GM12878 (cell line): ENCODE measurements around the gene INF2. TPM values are rescaled to one million over a fixed set of nuclear protein-coding genes. Genes with fewer than 3 reads are reported as not detected.

Source experiments
- ASH2L ChIP-seq: fragments of 300-600, 200-600 bp; sonication (generic); IDR thresholded peaks from 2 replicates; pipeline ENCODE4 v1.6.1; 2017; ENCODE audit warnings: low read depth, mild to moderate bottlenecking, borderline replicate concordance
- BRCA1 ChIP-seq: IDR thresholded peaks from 2 replicates; pipeline ENCODE4 v1.6.1; 2011; ENCODE audit warnings: low read depth, low read length, improper control_type of control experiment
- CHD1 ChIP-seq: IDR thresholded peaks from 2 replicates; pipeline ENCODE4 v1.6.1; 2012; ENCODE audit warnings: low read depth, low read length, improper control_type of control experiment
- CHD2 ChIP-seq: IDR thresholded peaks from 2 replicates; pipeline ENCODE4 v1.6.1; 2011; ENCODE audit warnings: low read depth, low read length, improper control_type of control experiment, borderline replicate concordance
- CHD4 ChIP-seq: fragments of 200-600 bp; sonication (generic); IDR thresholded peaks from 2 replicates; pipeline ENCODE4 v1.6.1; 2016; ENCODE audit warnings: mild to moderate bottlenecking
- CREB1 ChIP-seq: IDR thresholded peaks from 2 replicates; pipeline ENCODE4 v1.6.1; 2012; ENCODE audit warnings: low read depth, mild to moderate bottlenecking, inconsistent platforms
- FOXK2 ChIP-seq: fragments of 450-650 bp; IDR thresholded peaks from 2 replicates; pipeline ENCODE4 v1.6.1; 2017; ENCODE audit warnings: mild to moderate bottlenecking, moderate library complexity
- HCFC1 ChIP-seq: fragments of 150-350 bp; IDR thresholded peaks from 2 replicates; pipeline ENCODE4 v1.6.1; 2014; ENCODE audit warnings: low read length
- MLLT1 ChIP-seq: fragments of 450-650 bp; IDR thresholded peaks from 2 replicates; pipeline ENCODE4 v1.6.1; 2016; ENCODE audit warnings: mild to moderate bottlenecking
- NRF1 ChIP-seq: conservative IDR thresholded peaks from 2 replicates; pipeline ENCODE4 v1.6.1; 2011; ENCODE audit warnings: mild to moderate bottlenecking, low read depth, low read length, improper control_type of control experiment
- PKNOX1 ChIP-seq: fragments of 450-650 bp; IDR thresholded peaks from 2 replicates; pipeline ENCODE4 v1.6.1; 2016; ENCODE audit warnings: mild to moderate bottlenecking
- POU2F2 ChIP-seq: IDR thresholded peaks from 3 replicates; pipeline ENCODE4 v1.6.1; 2011; ENCODE audit warnings: low read depth, mild to moderate bottlenecking, low read length, borderline replicate concordance
- SMARCA5 ChIP-seq: fragments of 450-650 bp; IDR thresholded peaks from 2 replicates; pipeline ENCODE4 v1.6.1; 2017; ENCODE audit warnings: mild to moderate bottlenecking
- SMC3 ChIP-seq: IDR thresholded peaks from 2 replicates; pipeline ENCODE4 v1.6.1; 2011; ENCODE audit warnings: low read length, improper control_type of control experiment, borderline replicate concordance
- SRF ChIP-seq, 2 experiments: IDR thresholded peaks; 2 replicates each; pipeline ENCODE4 v1.6.1; 2011; ENCODE audit warnings: low read depth in 2 of 2, low read length in 2 of 2, mild to moderate bottlenecking in 1 of 2, moderate library complexity in 1 of 2
- STAT3 ChIP-seq: IDR thresholded peaks from 2 replicates; pipeline ENCODE4 v1.6.1; 2011; ENCODE audit warnings: low read depth, low read length, improper control_type of control experiment
- SUPT20H ChIP-seq: IDR thresholded peaks from 2 replicates; pipeline ENCODE4 v1.6.1; 2011; ENCODE audit warnings: low read depth, mild to moderate bottlenecking, low read length, moderate library complexity, borderline replicate concordance; ENCODE audit not compliant: control insufficient read depth
- TCF7 ChIP-seq: IDR thresholded peaks from 2 replicates; pipeline ENCODE4 v1.6.1; 2014; ENCODE audit warnings: antibody characterized with exemption, borderline replicate concordance
- USF2 ChIP-seq: IDR thresholded peaks from 2 replicates; pipeline ENCODE4 v1.6.1; 2011; ENCODE audit warnings: low read depth, low read length, improper control_type of control experiment, borderline replicate concordance
- ZBTB4 ChIP-seq: fragments of 450-650 bp; formaldehyde crosslinking; IDR thresholded peaks from 2 replicates; pipeline ENCODE4 v1.4.0; 2022; ENCODE audit warnings: mild to moderate bottlenecking, moderate library complexity
- ZNF207 ChIP-seq: fragments of 450-650 bp; IDR thresholded peaks from 2 replicates; pipeline ENCODE4 v1.6.1; 2014; ENCODE audit warnings: antibody characterized with exemption, mild to moderate bottlenecking, borderline replicate concordance
- ZSCAN29 ChIP-seq: fragments of 450-650 bp; IDR thresholded peaks from 2 replicates; pipeline ENCODE4 v1.6.1; 2017; ENCODE audit warnings: mild to moderate bottlenecking, moderate library complexity
- polyA plus RNA-seq, 11 experiments: library from polyadenylated mRNA; depleted of rRNA in 4 of 11; unstranded in 6 of 11; stranded (reverse) in 5 of 11; fragments of >200 nt; fragmentation: Nextera tagmentation in 4 of 11; fragmentation: Illumina TruSeq in 1 of 11; extraction: Ambion mirVana in 4 of 11; extraction: Trizol in 1 of 11; gene quantifications; 1 replicate in 1 of 11; 2 replicates in 10 of 11; pipeline versions ENCODE4 v1.2.1 to v1.2.3, GENCODE V29; 2011 to 2016; ENCODE audit warnings: inconsistent platforms in 2 of 11, missing spikeins in 2 of 11, low read depth in 1 of 11
- total RNA-seq, 4 experiments: library from RNA; depleted of rRNA in 3 of 4; stranded (reverse); fragments of >200 nt in 3 of 4; fragmentation: Illumina TruSeq in 1 of 4; extraction: Trizol in 1 of 4; gene quantifications; 2 replicates each; pipeline versions ENCODE4 v1.2.1 to v1.2.3, GENCODE V29; 2013 to 2021
- TF ChIP-seq, protein P1 (sequence below): IDR thresholded peaks from 2 replicates; pipeline ENCODE4 v1.6.1; 2012; ENCODE audit warnings: low read length, inconsistent platforms

Gene INF2
- total and polyA plus RNA-seq, 10 of the 15 experiments (the other 5 are each of a cell fraction or from before 2014, with no cell fraction given) = 0.72 to 43.2 (median 8.3) TPM

- TF ChIP-seq USF2 = no peak
- TF ChIP-seq TCF7 = no peak
- 0 out of 3 replicates have a peak, but pooled peaks have one; percentile 59 for TF ChIP-seq POU2F2
- no peak for TF ChIP-seq SUPT20H
- TF ChIP-seq ZSCAN29 = no peak
- TF ChIP-seq CREB1 = peak; percentile 99
- no peak for TF ChIP-seq FOXK2
- no peak for TF ChIP-seq CHD1
- peak; percentile 69 for TF ChIP-seq HCFC1
- peak; percentile 78 for TF ChIP-seq ZNF207
- peak; percentile 32 for TF ChIP-seq NRF1
- TF ChIP-seq STAT3 = no peak
- peak; percentile 59; the same call in 1 of the 2 replicates for TF ChIP-seq BRCA1
- no peak for TF ChIP-seq SMC3
- peak; percentile 93 for TF ChIP-seq CHD2
- TF ChIP-seq, protein P1, sequence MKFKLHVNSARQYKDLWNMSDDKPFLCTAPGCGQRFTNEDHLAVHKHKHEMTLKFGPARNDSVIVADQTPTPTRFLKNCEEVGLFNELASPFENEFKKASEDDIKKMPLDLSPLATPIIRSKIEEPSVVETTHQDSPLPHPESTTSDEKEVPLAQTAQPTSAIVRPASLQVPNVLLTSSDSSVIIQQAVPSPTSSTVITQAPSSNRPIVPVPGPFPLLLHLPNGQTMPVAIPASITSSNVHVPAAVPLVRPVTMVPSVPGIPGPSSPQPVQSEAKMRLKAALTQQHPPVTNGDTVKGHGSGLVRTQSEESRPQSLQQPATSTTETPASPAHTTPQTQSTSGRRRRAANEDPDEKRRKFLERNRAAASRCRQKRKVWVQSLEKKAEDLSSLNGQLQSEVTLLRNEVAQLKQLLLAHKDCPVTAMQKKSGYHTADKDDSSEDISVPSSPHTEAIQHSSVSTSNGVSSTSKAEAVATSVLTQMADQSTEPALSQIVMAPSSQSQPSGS = no peak
- TF ChIP-seq PKNOX1 = peak; percentile 82
- no peak for TF ChIP-seq MLLT1
- TF ChIP-seq ZBTB4 (CRISPR knock-in tag) = no peak
- TF ChIP-seq SMARCA5 = peak; percentile 53; the same call in 1 of the 2 replicates
- no peak for TF ChIP-seq CHD4
- TF ChIP-seq ASH2L = peak; percentile 50; the same call in 1 of the 2 replicates
- TF ChIP-seq SRF (IDR thresholded peaks at IDR 0.05; ENCODE audit: low read depth in 2 of 2, low read length in 2 of 2) = peak in 1 of 2 experiments; percentile 80; a peak in 2 of 4 replicates
Observed at GRCh38 chr14:104752735-104753527, 63.5 kb downstream of the INF2 start, which contains the start of gene SIVA1 (continued).
